Measurements from ENCODE around the gene P2RX4.

P2RX4 gene

DNA sequence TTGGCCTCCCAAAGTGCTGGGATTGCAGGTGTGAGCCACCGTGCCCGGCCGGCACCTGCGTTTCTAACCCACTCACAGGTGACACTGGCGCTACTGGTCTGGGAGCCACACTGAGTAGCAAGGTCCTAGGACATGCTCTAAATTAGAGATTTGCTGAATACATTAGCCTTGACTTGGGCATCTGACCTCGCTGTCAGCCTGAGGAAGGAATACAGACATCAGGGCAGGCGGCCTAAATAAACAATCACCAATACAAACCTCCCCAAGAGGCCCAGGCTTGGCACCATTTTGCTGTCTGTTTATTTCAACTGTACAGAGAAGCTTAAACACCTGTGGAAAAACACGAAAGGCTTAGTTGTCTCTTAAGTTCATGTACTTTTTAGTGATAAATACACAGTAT, 27.5 kb downstream of the P2RX4 start:
- H3K79me2 ChIP-seq (ENCODE audit: low read length), result no peaks in the 10 kb centered on the region
- no peak overlapping the region for H3K4me2 ChIP-seq (ENCODE audit: low read depth, low read length)
- DNase-seq, result no peak
- H3K9ac ChIP-seq (ENCODE audit: low read length), result no peak overlapping the region
- no peak overlapping the region for H3K4me3 ChIP-seq (ENCODE audit: low read length)
- no peaks in the 10 kb centered on the region for H3K27me3 ChIP-seq (replicated peaks; ENCODE audit: insufficient read depth, low read length)
- no peaks in the 10 kb centered on the region for H3F3A ChIP-seq (ENCODE audit: insufficient read depth, low read length)
- no peaks in the 10 kb centered on the region for H3K36me3 ChIP-seq (replicated peaks; ENCODE audit: insufficient read depth, low read length)
- H3K4me1 ChIP-seq (ENCODE audit: low read length), result no peaks in the 10 kb centered on the region
- no peaks in the 10 kb centered on the region for H3K9me3 ChIP-seq (replicated peaks; ENCODE audit: insufficient read depth, low read length)
- H3K27ac ChIP-seq (ENCODE audit: low read length), result no peak overlapping the region
- no peaks in the 10 kb centered on the region for H3K9me2 ChIP-seq (replicated peaks; ENCODE audit: insufficient read depth, low read length)
- no peaks in the 10 kb centered on the region for H4K20me1 ChIP-seq (ENCODE audit: insufficient read depth, low read length)
- TF ChIP-seq, protein P1, sequence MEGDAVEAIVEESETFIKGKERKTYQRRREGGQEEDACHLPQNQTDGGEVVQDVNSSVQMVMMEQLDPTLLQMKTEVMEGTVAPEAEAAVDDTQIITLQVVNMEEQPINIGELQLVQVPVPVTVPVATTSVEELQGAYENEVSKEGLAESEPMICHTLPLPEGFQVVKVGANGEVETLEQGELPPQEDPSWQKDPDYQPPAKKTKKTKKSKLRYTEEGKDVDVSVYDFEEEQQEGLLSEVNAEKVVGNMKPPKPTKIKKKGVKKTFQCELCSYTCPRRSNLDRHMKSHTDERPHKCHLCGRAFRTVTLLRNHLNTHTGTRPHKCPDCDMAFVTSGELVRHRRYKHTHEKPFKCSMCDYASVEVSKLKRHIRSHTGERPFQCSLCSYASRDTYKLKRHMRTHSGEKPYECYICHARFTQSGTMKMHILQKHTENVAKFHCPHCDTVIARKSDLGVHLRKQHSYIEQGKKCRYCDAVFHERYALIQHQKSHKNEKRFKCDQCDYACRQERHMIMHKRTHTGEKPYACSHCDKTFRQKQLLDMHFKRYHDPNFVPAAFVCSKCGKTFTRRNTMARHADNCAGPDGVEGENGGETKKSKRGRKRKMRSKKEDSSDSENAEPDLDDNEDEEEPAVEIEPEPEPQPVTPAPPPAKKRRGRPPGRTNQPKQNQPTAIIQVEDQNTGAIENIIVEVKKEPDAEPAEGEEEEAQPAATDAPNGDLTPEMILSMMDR (IDR thresholded peaks at IDR 0.05; ENCODE audit: low read length), result no peak
- TF ChIP-seq EZH2 (optimal IDR thresholded peaks at IDR 0.05; ENCODE audit: low read depth, low read length) (no peak), EZH2phosphoT487 (IDR thresholded peaks at IDR 0.05; ENCODE audit: low read length) (no peak)
- H2AFZ ChIP-seq (ENCODE audit: low read length), result no peak overlapping the region

DNA sequence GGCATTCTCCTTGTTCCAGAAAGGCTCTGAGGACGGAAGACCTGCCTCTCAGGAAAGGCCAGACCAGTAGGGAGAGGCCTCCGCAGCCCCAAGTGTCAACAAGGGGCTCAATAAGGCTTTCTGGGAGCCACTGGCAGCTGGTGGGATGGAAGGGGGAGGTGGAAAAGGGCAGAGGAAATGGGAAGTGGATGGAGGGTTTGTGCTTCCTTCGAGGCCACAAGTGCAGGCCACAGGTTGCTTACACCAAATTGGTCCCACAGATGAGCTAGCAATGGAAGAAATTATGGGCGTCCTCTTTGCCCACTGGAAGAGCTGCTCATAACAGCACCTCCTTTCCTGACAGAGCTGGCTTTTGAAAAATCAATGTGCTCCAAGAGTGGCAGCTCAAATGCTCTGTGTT, 28.2 kb downstream of the P2RX4 start:
- no peak overlapping the region for H3K9ac ChIP-seq (ENCODE audit: low read length)
- H3K79me2 ChIP-seq (ENCODE audit: low read length), result no peaks in the 10 kb centered on the region
- H3K36me3 ChIP-seq (replicated peaks; ENCODE audit: insufficient read depth, low read length), result no peaks in the 10 kb centered on the region
- H3K4me3 ChIP-seq (ENCODE audit: low read length), result no peak overlapping the region
- no peak for TF ChIP-seq EZH2phosphoT487 (IDR thresholded peaks at IDR 0.05; ENCODE audit: low read length)
- TF ChIP-seq EZH2 (optimal IDR thresholded peaks at IDR 0.05; ENCODE audit: low read depth, low read length), result no peak
- TF ChIP-seq, protein P1 (IDR thresholded peaks at IDR 0.05; ENCODE audit: low read length), result no peak
- H3K4me2 ChIP-seq (ENCODE audit: low read depth, low read length), result no peak overlapping the region
- no peak overlapping the region for H2AFZ ChIP-seq (ENCODE audit: low read length)
- H3K9me3 ChIP-seq (replicated peaks; ENCODE audit: insufficient read depth, low read length), result no peaks in the 10 kb centered on the region
- no peaks in the 10 kb centered on the region for H3F3A ChIP-seq (ENCODE audit: insufficient read depth, low read length)
- DNase-seq, result no peak
- H3K4me1 ChIP-seq (ENCODE audit: low read length), result no peaks in the 10 kb centered on the region
- H3K9me2 ChIP-seq (replicated peaks; ENCODE audit: insufficient read depth, low read length), result no peaks in the 10 kb centered on the region
- H3K27me3 ChIP-seq (replicated peaks; ENCODE audit: insufficient read depth, low read length), result no peaks in the 10 kb centered on the region
- no peak overlapping the region for H3K27ac ChIP-seq (ENCODE audit: low read length)
- H4K20me1 ChIP-seq (ENCODE audit: insufficient read depth, low read length), result no peaks in the 10 kb centered on the region

DNA sequence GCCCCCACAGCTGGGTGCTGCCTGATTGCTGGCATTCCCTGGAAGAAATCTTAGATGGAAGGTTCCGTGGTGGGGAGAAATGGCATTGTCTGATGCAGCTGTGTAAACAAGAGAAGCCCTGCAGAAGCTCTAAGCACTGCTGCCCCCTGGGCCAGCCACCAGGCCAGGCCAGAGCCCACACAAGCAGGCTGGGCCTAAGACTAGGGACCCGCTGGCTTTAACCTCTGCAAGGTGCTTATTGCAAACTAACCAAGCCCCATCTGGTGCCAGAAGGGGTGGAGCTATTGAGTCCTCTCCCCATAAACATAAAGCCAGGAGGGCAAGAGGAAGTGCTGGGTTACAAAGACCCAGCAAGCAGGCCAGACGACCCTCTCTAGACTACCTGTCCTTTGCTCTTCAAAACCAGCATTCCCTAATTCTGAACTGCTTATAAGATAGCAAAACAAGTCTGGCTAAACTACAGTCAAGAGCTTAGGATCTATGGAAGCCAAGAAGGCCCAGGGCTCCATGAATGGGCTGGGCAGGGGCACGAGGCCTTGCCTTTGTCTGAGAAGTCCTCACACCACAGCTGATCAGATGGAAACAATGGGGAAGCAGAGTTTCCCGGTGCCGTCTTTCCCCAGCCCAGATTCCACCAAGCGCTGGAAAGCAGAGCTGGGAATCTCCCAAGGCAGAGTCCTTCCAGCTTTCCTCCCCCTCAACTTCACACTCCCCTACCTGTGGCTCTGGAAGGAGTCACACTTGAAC, 28.8 kb downstream of the P2RX4 start:
- H3F3A ChIP-seq (ENCODE audit: insufficient read depth, low read length), result no peaks in the 10 kb centered on the region
- H3K9me3 ChIP-seq (replicated peaks; ENCODE audit: insufficient read depth, low read length), result no peaks in the 10 kb centered on the region
- no peaks in the 10 kb centered on the region for H3K36me3 ChIP-seq (replicated peaks; ENCODE audit: insufficient read depth, low read length)
- H3K9me2 ChIP-seq (replicated peaks; ENCODE audit: insufficient read depth, low read length), result no peaks in the 10 kb centered on the region
- no peaks in the 10 kb centered on the region for H4K20me1 ChIP-seq (ENCODE audit: insufficient read depth, low read length)
- H3K79me2 ChIP-seq (ENCODE audit: low read length), result no peaks in the 10 kb centered on the region
- TF ChIP-seq EZH2 (optimal IDR thresholded peaks at IDR 0.05; ENCODE audit: low read depth, low read length) (no peak), EZH2phosphoT487 (IDR thresholded peaks at IDR 0.05; ENCODE audit: low read length) (no peak)
- TF ChIP-seq, protein P1 (IDR thresholded peaks at IDR 0.05; ENCODE audit: low read length), result no peak
- H3K4me3 ChIP-seq (ENCODE audit: low read length), result no peak overlapping the region
- no peak for DNase-seq
- H3K27ac ChIP-seq (ENCODE audit: low read length), result no peak overlapping the region
- H3K9ac ChIP-seq (ENCODE audit: low read length), result no peak overlapping the region
- H3K4me2 ChIP-seq (ENCODE audit: low read depth, low read length), result no peak overlapping the region
- no peaks in the 10 kb centered on the region for H3K4me1 ChIP-seq (ENCODE audit: low read length)
- no peaks in the 10 kb centered on the region for H3K27me3 ChIP-seq (replicated peaks; ENCODE audit: insufficient read depth, low read length)
- H2AFZ ChIP-seq (ENCODE audit: low read length), result no peak overlapping the region
